HCT116 (cell line): ENCODE measurements around the gene TCF12. TPM values are rescaled to one million over a fixed set of nuclear protein-coding genes. Genes with fewer than 3 reads are reported as not detected.

Experiments
- ATAC-seq: fragments of 200-7000 bp; cut with Tn5 transposase; 2 replicates; pipeline ENCODE4 v1.9.1; 2020; ENCODE audit warnings: mild to moderate bottlenecking, moderate library complexity
- BruUV-seq: library from RNA; stranded (reverse); fragments of 400-500 nt; replicated peaks from 2 replicates; lab custom pipeline; 2021; lab: Mats Ljungman, UMichigan
- CTCF ChIA-PET: fragments of 300-600 bp; sonication (Branson Sonifier 250); formaldehyde crosslinking; loops from one replicate; lab custom pipeline; 2021; ENCODE audit warnings: antibody characterized with exemption; lab: Charles Lee
- POLR2A ChIA-PET: fragments of 300-600, 350-600 bp; sonication (Branson Sonifier 250); formaldehyde crosslinking; loops from one replicate; lab custom pipeline; 2021; ENCODE audit warnings: antibody characterized with exemption; lab: Charles Lee
- RAD21 ChIA-PET, 2 experiments: fragments of 300-600 bp; sonication (Branson Sonifier 250); formaldehyde crosslinking; loops; one replicate each; lab custom pipeline; 2023; ENCODE audit warnings: low total read pairs in 2 of 2; ENCODE audit not compliant: uncharacterized antibody in 2 of 2, unreplicated experiment in 2 of 2, low non-redundant PET in 1 of 2; lab: Charles Lee
- DNase-seq: peaks from one replicate; pipeline ENCODE4 v3.0.0-alpha.2; 2010; ENCODE audit warnings: low read depth, low spot score
- H2AFZ ChIP-seq: fragments of 200-600 bp; shearing (Covaris generic), sonication (generic); 2 replicates; pipeline ENCODE4 v1.6.1; 2017; ENCODE audit warnings: low read depth, mixed run types, mixed read lengths, antibody characterized with exemption, low read length; ENCODE audit not compliant: poor library complexity, severe bottlenecking
- H3K27ac ChIP-seq: 2 replicates; pipeline ENCODE4 v1.5.1; 2012; ENCODE audit warnings: low read depth, low read length
- H3K27me3 ChIP-seq: fragments of 200-600 bp; sonication (generic); 2 replicates; pipeline ENCODE4 v1.6.1; 2016; ENCODE audit warnings: mixed run types, low read length, mixed read lengths; ENCODE audit not compliant: insufficient read depth
- H3K36me3 ChIP-seq, 2 experiments: fragments of 200-500 bp in 1 of 2; fragments of 200-600 bp in 1 of 2; sonication (Bioruptor generic) in 1 of 2; sonication (generic) in 1 of 2; 2 replicates each; pipeline versions ENCODE4 v1.5.1 to v1.6.1; 2014 to 2016; ENCODE audit warnings: low read length in 2 of 2, inconsistent platforms in 1 of 2, mixed read lengths in 1 of 2, mixed run types in 1 of 2; ENCODE audit not compliant: insufficient read depth in 2 of 2, control insufficient read depth in 1 of 2
- H3K4me1 ChIP-seq, 2 experiments: fragments of 200-600 bp in 1 of 2; sonication (generic) in 1 of 2; 2 replicates each; pipeline versions ENCODE4 v1.5.1 to v1.6.1; 2012 to 2017; ENCODE audit warnings: low read length in 2 of 2, inconsistent platforms in 1 of 2, mild to moderate bottlenecking in 1 of 2, mixed read lengths in 1 of 2, mixed run types in 1 of 2, moderate library complexity in 1 of 2; ENCODE audit not compliant: insufficient read depth in 2 of 2, control insufficient read depth in 1 of 2
- H3K4me2 ChIP-seq: fragments of 200-600 bp; sonication (generic); 2 replicates; pipeline ENCODE4 v1.6.1; 2017; ENCODE audit warnings: mixed run types, low read length, mixed read lengths
- H3K4me3 ChIP-seq, 2 experiments: fragments of 200-600 bp in 1 of 2; sonication (generic) in 1 of 2; replicated peaks in 1 of 2; 2 replicates each; pipeline ENCODE4 v1.5.1; 2011 to 2016; ENCODE audit warnings: low read length in 2 of 2, control low read depth in 1 of 2, low read depth in 1 of 2, mild to moderate bottlenecking in 1 of 2, mixed read lengths in 1 of 2, mixed run types in 1 of 2
- H3K79me2 ChIP-seq: fragments of 200-600 bp; sonication (generic); 2 replicates; pipeline ENCODE4 v1.6.1; 2017; ENCODE audit warnings: mild to moderate bottlenecking, mixed run types, low read length, moderate library complexity, mixed read lengths; ENCODE audit not compliant: insufficient read depth
- H3K9ac ChIP-seq: fragments of 200-600 bp; sonication (generic); 2 replicates; pipeline ENCODE4 v1.6.1; 2016; ENCODE audit warnings: low read length, mixed read lengths
- H3K9me2 ChIP-seq: fragments of 200-600 bp; sonication (generic), shearing (Covaris generic); 2 replicates; pipeline ENCODE4 v1.6.1; 2017; ENCODE audit warnings: mixed run types, mild to moderate bottlenecking, moderate library complexity; ENCODE audit not compliant: insufficient read depth
- H3K9me3 ChIP-seq, 2 experiments: fragments of 200-500 bp in 1 of 2; fragments of 200-600 bp in 1 of 2; sonication (Bioruptor generic) in 1 of 2; sonication (generic) in 1 of 2; 2 replicates each; pipeline ENCODE4 v1.6.1; 2014 to 2017; ENCODE audit warnings: low read length in 2 of 2, mixed read lengths in 2 of 2, inconsistent platforms in 1 of 2, low read depth in 1 of 2, mild to moderate bottlenecking in 1 of 2, mixed run types in 1 of 2, moderate library complexity in 1 of 2; ENCODE audit not compliant: control insufficient read depth in 1 of 2, insufficient read depth in 1 of 2
- H4K20me1 ChIP-seq: fragments of 200-600 bp; sonication (generic), shearing (Covaris generic); 2 replicates; pipeline ENCODE4 v1.6.1; 2017; ENCODE audit warnings: mixed run types, mild to moderate bottlenecking, moderate library complexity; ENCODE audit not compliant: insufficient read depth
- ATF3 ChIP-seq: IDR thresholded peaks from 2 replicates; pipeline ENCODE4 v1.6.1; 2012
- CBX3 ChIP-seq: IDR thresholded peaks from 2 replicates; pipeline ENCODE4 v1.6.1; 2012; ENCODE audit warnings: low read depth
- CTCF ChIP-seq, 3 experiments: fragments of 200-600 bp in 1 of 3; sonication (generic) in 1 of 3; IDR thresholded peaks in 2 of 3; conservative IDR thresholded peaks in 1 of 3; 2 replicates each; pipeline ENCODE4 v1.5.1; 2012 to 2017; ENCODE audit warnings: low read depth in 2 of 3, low read length in 2 of 3, antibody characterized with exemption in 1 of 3, borderline replicate concordance in 1 of 3, control low read depth in 1 of 3, mild to moderate bottlenecking in 1 of 3, mixed read lengths in 1 of 3, mixed run types in 1 of 3, moderate library complexity in 1 of 3; ENCODE audit not compliant: insufficient read depth in 1 of 3
- EGR1 ChIP-seq: IDR thresholded peaks from 2 replicates; pipeline ENCODE4 v1.6.1; 2012; ENCODE audit warnings: low read depth
- ELF1 ChIP-seq: IDR thresholded peaks from 2 replicates; pipeline ENCODE4 v1.6.1; 2012; ENCODE audit warnings: low read depth, borderline replicate concordance
- FOSL1 ChIP-seq: IDR thresholded peaks from 2 replicates; pipeline ENCODE4 v1.6.1; 2012; ENCODE audit warnings: low read depth
- RAD21 ChIP-seq: IDR thresholded peaks from 2 replicates; pipeline ENCODE4 v1.6.1; 2012; ENCODE audit warnings: low read depth, mild to moderate bottlenecking
- SP1 ChIP-seq: IDR thresholded peaks from 2 replicates; pipeline ENCODE4 v1.6.1; 2012; ENCODE audit warnings: low read depth
- SRF ChIP-seq: IDR thresholded peaks from 2 replicates; pipeline ENCODE4 v1.6.1; 2012; ENCODE audit warnings: low read depth
- TCF7L2 ChIP-seq: IDR thresholded peaks from 2 replicates; pipeline ENCODE4 v1.7.0; 2011; ENCODE audit warnings: borderline replicate concordance, inconsistent platforms; ENCODE audit not compliant: insufficient read depth, insufficient read length; ENCODE audit errors: extremely low read depth
- YY1 ChIP-seq: IDR thresholded peaks from 2 replicates; pipeline ENCODE4 v1.6.1; 2011; ENCODE audit warnings: low read length, low read depth, moderate library complexity, mild to moderate bottlenecking; ENCODE audit not compliant: insufficient replicate concordance; ENCODE audit errors: extremely low read depth
- ZBTB33 ChIP-seq: IDR thresholded peaks from 2 replicates; pipeline ENCODE4 v1.6.1; 2011; ENCODE audit warnings: mild to moderate bottlenecking, low read length, moderate library complexity; ENCODE audit not compliant: insufficient replicate concordance; ENCODE audit errors: extremely low read depth
- ZFX ChIP-seq: fragments of 450-650 bp; IDR thresholded peaks from 2 replicates; pipeline ENCODE4 v1.6.1; 2017
- intact Hi-C: fragments of 100-400 bp; cut with micrococcal nuclease; formaldehyde crosslinking; loops from 2 replicates; pipeline ENCODE4 v1.10.0; 2022
- total RNA-seq: library from RNA; stranded (reverse); gene quantifications from one replicate; pipeline ENCODE4 v1.2.1, GENCODE V29; 2021; ENCODE audit not compliant: unreplicated experiment

TCF12 gene
- total RNA-seq, 1 experiment from 2014 or later: 71.6 TPM

GRCh38 chr15:57205996-57206395, 287.6 kb downstream of the TCF12 start:
- no peaks in the 10 kb centered on the region for H4K20me1 ChIP-seq
- no peak overlapping the region for H3K4me2 ChIP-seq
- intact Hi-C loops: no loop called here
- no peak overlapping the region for H3K4me3 ChIP-seq
- no peaks in the 10 kb centered on the region for H3K79me2 ChIP-seq
- ChIA-PET CTCF (no interaction called here), RAD21 (no interaction called here), POLR2A (no interaction called here)
- H3K9me3 ChIP-seq: no peaks in the 10 kb centered on the region
- no peak overlapping the region for H3K9ac ChIP-seq
- H3K4me1 ChIP-seq: no peaks in the 10 kb centered on the region
- H2AFZ ChIP-seq: no peak overlapping the region
- no peaks in the 10 kb centered on the region for H3K36me3 ChIP-seq
- DNase-seq (no peak), ATAC-seq (no peak)
- H3K9me2 ChIP-seq: no peaks in the 10 kb centered on the region
- no peak overlapping the region for H3K27ac ChIP-seq
- no TSS peak for BruUV-seq
- no peaks in the 10 kb centered on the region for H3K27me3 ChIP-seq
- TF ChIP-seq CTCF (IDR thresholded peaks at IDR 0.05 in 2 of 3, conservative IDR thresholded peaks at IDR 0.05 in 1 of 3; ENCODE audit: borderline replicate concordance in 1 of 3, insufficient read depth in 1 of 3, low read depth in 2 of 3, low read length in 2 of 3) (no peak), SRF (no peak), YY1 (no peak), RAD21 (no peak), ELF1 (no peak), TCF7L2 (no peak), ZFX (no peak), ZBTB33 (no peak), FOSL1 (no peak), ATF3 (no peak), CBX3 (no peak), EGR1 (no peak), SP1 (no peak)
